ENCODE data around the gene MROH8. TPM values are rescaled to one million over a fixed set of nuclear protein-coding genes. Genes with fewer than 3 reads are reported as not detected.

The MROH8 gene
- total RNA-seq, 1 donor from 2014 or later = not detected

DNA sequence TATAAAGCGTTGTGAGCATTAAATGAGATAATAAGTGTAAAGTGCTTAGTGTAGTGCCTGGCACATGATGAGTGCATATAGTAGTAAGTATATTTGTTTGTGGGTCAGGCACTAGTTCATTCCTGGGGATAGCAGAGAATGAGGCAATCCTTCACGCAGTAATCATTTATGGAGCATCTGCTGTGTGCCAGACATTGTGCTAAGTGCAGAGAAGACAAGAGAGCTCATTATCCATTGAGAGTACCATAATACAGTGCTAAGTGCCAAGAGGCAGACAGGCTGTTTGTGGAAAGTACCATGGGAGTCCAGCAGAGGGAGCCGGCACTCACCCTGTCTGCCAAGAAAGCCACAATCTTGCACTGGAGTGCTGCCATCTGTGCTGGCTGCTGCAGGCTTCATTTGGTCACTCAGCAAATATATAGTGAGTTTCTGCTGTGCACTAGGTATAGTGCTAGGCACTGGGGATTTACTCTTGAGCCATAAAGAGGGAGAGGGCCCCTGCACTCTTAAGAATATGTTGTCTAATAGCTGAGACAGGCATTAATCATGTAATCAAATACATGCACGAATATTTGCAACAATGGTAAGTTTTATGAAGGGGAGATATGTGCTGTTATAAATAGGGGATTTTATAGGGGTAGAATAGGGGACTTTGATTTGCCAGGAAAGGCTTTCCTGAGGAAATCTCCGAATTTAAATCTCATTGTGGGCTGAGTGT, 12.9 kb upstream of the MROH8 start:
- H3K9me3 ChIP-seq = no peaks in the 10 kb centered on the region
- intact Hi-C loops (cut with DNase I) = loop anchor here (10.0 kb wide), 1 partner anchor 193 kb away; no protein-coding TSS in a partner anchor
- H3K4me1 ChIP-seq = peaks cover 0 to 8% of the 10 kb centered on the region in 2 donors
- peak; percentile 41 to 93 for DNase-seq (ENCODE audit: low spot score in 2 of 2)
- no peak overlapping the region for H3K27ac ChIP-seq
- peaks cover 5 to 16% of the 10 kb centered on the region in 2 donors for H3K36me3 ChIP-seq
- TF ChIP-seq, protein P1, sequence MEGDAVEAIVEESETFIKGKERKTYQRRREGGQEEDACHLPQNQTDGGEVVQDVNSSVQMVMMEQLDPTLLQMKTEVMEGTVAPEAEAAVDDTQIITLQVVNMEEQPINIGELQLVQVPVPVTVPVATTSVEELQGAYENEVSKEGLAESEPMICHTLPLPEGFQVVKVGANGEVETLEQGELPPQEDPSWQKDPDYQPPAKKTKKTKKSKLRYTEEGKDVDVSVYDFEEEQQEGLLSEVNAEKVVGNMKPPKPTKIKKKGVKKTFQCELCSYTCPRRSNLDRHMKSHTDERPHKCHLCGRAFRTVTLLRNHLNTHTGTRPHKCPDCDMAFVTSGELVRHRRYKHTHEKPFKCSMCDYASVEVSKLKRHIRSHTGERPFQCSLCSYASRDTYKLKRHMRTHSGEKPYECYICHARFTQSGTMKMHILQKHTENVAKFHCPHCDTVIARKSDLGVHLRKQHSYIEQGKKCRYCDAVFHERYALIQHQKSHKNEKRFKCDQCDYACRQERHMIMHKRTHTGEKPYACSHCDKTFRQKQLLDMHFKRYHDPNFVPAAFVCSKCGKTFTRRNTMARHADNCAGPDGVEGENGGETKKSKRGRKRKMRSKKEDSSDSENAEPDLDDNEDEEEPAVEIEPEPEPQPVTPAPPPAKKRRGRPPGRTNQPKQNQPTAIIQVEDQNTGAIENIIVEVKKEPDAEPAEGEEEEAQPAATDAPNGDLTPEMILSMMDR (IDR thresholded peaks at IDR 0.05) = peak; percentile 76 to 90 (median 88)
- H3K27me3 ChIP-seq = no peaks in the 10 kb centered on the region
- no peak overlapping the region for H3K4me3 ChIP-seq

DNA sequence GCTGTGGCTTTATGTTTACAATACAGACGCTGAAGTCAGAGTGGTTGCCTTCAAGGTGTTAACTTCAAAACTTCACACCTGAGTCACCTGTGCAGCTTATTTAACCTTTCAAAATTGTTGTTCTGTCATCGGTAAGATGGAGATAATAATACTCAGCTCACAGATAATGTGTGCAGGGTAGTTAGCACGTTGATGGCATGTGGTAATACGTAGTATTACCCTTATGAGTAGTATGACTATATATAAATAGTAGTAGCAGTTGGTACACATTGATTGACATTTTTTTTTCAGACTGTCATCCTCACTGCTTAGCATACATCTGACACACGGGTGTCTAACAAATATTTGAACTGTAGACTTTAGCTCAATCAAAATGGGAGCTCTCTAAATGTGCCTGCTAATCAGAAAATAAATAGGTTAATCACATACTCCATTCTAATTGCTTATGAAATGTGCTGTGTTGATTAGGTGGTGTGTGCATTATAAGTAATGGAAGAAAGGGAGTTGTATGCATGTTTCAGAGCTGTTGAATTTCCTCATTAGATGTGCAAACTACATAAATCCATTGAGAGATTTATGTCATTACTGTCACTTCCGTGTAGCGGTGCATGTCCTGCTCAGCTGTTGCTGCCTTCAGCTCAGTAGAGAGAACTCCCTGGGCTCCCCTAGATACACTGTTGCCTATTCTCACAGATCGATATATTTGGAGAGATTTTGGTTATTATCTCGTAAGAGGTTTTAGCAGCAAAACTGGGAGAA, 11.2 kb upstream of the MROH8 start:
- Histone ChIP-seq H3K27ac (no peak overlapping the region), H3K4me3 (no peak overlapping the region), H3K27me3 (no peaks in the 10 kb centered on the region), H3K4me1 (peaks cover 0 to 8% of the 10 kb centered on the region in 2 donors), H3K9me3 (no peaks in the 10 kb centered on the region), H3K36me3 (peaks cover 8 to 30% of the 10 kb centered on the region in 2 donors)
- no peak for DNase-seq (ENCODE audit: low spot score in 2 of 2)
- TF ChIP-seq, protein P1 (IDR thresholded peaks at IDR 0.05) = no peak
- intact Hi-C loops (cut with DNase I) = loop anchor here (10.0 kb wide), 1 partner anchor 194 kb away; no protein-coding TSS in a partner anchor

DNA sequence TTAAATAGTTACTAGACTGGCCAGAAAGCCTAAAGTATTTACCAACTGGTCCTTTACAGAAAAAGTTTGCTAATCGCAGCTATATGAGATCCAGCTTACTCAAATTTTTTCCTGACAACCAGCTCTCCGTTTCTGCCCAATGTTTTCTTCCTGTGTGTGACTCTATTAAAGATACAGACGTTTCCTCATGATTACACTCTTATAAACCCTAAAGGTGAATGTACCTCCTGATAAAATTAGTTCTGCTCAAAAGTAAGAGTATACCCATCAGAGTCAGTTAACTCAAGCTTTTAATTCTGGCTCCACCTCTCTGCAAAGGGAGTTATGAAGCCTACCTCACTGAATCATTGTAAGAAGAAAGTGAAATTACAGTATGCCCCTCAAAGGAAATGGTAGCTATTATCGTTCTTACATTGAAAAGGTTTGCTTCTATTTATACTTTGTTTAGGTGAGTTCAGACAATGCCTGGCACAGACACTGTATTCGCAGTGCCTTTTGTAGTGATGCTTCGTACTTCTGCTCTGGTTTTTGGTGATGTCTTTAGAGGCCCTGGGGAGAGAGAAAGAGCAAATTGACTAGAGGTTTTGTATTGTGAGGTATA, 10.2 kb upstream of the MROH8 start:
- peaks cover 0 to 8% of the 10 kb centered on the region in 2 donors for H3K4me1 ChIP-seq
- intact Hi-C loops (cut with DNase I) = loop anchor here (10.0 kb wide), 1 partner anchor 195 kb away; no protein-coding TSS in a partner anchor

DNA sequence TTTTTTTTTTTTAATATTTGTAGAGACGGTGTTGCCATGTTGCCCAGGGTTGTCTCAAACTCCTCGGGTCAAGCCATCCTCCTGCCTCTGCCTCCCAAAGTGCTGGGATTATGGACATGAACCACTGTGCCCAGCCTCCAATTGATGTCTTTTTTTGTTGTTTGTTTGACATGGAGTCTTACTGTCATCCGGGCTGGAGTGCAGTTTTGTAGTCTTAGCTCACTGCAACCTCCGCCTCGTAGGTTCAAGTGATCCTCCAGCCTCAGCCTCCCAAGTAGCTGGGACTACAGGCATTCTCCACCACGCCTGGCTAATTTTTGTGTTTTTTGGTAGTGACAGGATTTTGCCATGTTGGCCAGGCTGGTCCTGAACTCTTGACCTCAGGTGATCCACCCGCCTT, 9.4 kb upstream of the MROH8 start:
- TF ChIP-seq, protein P1 (IDR thresholded peaks at IDR 0.05) = no peak
- H3K4me3 ChIP-seq = no peak overlapping the region
- no peaks in the 10 kb centered on the region for H3K9me3 ChIP-seq
- H3K27ac ChIP-seq = no peak overlapping the region
- peaks cover 0 to 8% of the 10 kb centered on the region in 2 donors for H3K4me1 ChIP-seq
- DNase-seq (ENCODE audit: low spot score in 2 of 2) = no peak
- intact Hi-C loops (cut with DNase I) = no loop called here
- H3K36me3 ChIP-seq = peaks cover 21 to 48% of the 10 kb centered on the region in 2 donors
- H3K27me3 ChIP-seq = no peaks in the 10 kb centered on the region

More for the DNA sequence above, 10.2 kb upstream of the MROH8 start:
- Histone ChIP-seq H3K36me3 (peaks cover 18 to 40% of the 10 kb centered on the region in 2 donors), H3K9me3 (no peaks in the 10 kb centered on the region), H3K27ac (no peak overlapping the region), H3K4me3 (no peak overlapping the region), H3K27me3 (no peaks in the 10 kb centered on the region)
- TF ChIP-seq, protein P1 (IDR thresholded peaks at IDR 0.05) = no peak
- DNase-seq (ENCODE audit: low spot score in 2 of 2) = no peak

DNA sequence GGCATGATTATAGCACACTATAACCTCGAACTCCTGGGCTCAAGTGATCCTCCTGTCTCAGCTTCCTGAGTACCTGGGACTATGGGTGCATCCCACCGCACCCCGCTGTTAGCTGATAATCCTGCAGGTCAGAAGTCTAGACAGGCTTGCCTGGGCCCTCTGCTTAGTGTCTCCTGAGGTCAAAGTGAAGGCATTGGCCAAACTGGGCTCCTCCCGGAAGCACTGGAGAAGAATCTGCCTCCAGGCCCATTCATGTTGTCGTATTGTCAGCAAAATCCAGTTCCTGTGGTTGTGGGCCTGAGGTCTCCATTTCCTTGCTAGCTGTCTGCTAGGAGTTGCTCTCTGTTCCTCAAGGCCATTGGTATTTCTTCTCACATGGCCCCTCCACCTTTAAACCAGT, 6.3 kb upstream of the MROH8 start:
- Histone ChIP-seq H3K27ac (no peak overlapping the region), H3K9me3 (no peaks in the 10 kb centered on the region), H3K27me3 (no peaks in the 10 kb centered on the region), H3K36me3 (peaks cover 21 to 46% of the 10 kb centered on the region in 2 donors), H3K4me1 (peaks cover 0 to 8% of the 10 kb centered on the region in 2 donors), H3K4me3 (no peak overlapping the region)
- intact Hi-C loops (cut with DNase I) = no loop called here
- no peak for DNase-seq (ENCODE audit: low spot score in 2 of 2)
- TF ChIP-seq, protein P1 (IDR thresholded peaks at IDR 0.05) = no peak
